Measurements from ENCODE around the gene ZFAND3.
"Not testable (repeated sequence)": the region's sequence is repeated elsewhere in the genome, so short reads cannot be mapped to it uniquely, and the experiment has no call there.

ZFAND3 gene

DNA sequence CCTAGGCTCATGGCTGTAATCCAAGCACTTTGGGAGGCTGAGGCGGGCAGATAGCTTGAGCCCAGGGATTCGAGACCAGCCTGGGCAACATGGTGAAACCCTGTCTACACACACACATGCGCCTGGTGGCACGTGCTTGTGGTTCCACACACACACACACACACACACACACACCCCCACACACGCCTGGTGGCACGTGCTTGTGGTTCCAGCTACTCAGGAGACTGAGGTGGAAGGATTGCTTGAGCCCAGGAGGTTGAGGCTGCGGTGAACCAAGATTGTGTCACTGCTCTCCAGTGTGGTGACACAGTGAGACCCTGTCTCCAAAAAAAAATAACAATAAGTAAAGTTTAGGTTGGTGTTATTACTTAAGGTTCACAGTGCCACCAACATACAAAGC is 165.8 kb downstream of the ZFAND3 start:
- TF ChIP-seq ZFX (IDR thresholded peaks at IDR 0.05; ENCODE audit: borderline replicate concordance) = no peak
- TF ChIP-seq, protein P1, sequence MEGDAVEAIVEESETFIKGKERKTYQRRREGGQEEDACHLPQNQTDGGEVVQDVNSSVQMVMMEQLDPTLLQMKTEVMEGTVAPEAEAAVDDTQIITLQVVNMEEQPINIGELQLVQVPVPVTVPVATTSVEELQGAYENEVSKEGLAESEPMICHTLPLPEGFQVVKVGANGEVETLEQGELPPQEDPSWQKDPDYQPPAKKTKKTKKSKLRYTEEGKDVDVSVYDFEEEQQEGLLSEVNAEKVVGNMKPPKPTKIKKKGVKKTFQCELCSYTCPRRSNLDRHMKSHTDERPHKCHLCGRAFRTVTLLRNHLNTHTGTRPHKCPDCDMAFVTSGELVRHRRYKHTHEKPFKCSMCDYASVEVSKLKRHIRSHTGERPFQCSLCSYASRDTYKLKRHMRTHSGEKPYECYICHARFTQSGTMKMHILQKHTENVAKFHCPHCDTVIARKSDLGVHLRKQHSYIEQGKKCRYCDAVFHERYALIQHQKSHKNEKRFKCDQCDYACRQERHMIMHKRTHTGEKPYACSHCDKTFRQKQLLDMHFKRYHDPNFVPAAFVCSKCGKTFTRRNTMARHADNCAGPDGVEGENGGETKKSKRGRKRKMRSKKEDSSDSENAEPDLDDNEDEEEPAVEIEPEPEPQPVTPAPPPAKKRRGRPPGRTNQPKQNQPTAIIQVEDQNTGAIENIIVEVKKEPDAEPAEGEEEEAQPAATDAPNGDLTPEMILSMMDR (IDR thresholded peaks at IDR 0.05) = no peak
- no peak overlapping the region for H3K27ac ChIP-seq

DNA sequence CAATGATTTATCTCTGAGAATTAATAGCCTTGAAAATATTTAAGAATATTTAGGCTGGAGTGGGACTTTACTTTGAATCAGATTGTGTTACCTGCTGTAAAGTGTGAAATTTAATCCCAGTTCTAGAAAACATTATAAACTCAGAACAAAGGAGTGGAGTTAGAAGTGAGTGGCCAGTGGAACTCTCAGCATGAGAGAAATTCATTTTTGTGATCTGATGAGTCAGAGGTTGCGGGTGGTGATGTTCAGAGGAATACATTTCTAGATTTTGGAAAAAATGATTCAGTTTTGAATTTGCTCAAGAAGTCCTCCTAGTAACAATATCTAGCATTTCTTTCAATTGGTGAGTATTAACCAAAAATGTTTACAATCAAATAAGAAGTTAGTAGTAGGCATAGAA is 167.5 kb downstream of the ZFAND3 start:
- no peak overlapping the region for H3K27ac ChIP-seq

DNA sequence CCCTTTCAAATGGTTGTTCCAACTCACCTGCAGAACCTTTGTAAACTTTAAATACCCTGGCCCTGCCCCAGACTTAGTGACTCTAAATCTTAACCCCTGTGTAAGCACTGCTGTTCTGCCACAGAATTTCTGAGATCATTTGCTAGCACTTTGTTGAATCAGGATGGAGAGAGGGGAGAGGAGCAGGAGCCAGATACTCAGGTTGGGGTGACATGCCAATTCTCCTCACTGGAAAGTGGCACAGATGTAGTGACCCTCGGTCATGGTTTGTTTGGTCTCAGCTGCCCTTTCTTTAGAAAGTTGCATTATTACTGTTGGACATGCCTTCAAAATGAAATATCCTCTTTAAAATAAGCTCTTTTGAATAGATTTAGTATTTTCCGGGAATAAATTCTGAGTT is 168.0 kb downstream of the ZFAND3 start:
- no peak for TF ChIP-seq ZFX (IDR thresholded peaks at IDR 0.05; ENCODE audit: borderline replicate concordance)
- TF ChIP-seq, protein P1 (IDR thresholded peaks at IDR 0.05) = no peak
- no peak overlapping the region for H3K27ac ChIP-seq

More for the DNA sequence above, 167.5 kb downstream of the ZFAND3 start:
- TF ChIP-seq, protein P1 (IDR thresholded peaks at IDR 0.05) = no peak
- no peak for TF ChIP-seq ZFX (IDR thresholded peaks at IDR 0.05; ENCODE audit: borderline replicate concordance)

DNA sequence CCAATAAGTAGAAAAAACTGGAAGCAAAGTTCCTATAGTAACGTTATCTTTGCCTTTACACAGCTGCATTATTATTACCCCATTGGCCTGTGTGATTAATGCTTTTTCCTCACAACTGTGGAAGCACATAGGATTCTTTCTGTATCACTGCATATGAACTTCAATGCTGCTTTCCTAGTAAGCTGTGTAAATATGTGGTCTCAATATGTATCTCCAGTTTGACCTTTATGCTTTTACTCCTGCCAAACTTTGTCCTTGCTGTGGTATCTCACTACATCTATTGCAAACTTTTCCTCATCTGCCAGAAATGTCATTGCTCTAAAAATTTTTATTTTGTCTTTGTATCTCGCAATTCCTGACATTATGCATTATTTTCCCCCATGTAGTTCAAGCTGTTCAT is 168.6 kb downstream of the ZFAND3 start:
- TF ChIP-seq, protein P1 (IDR thresholded peaks at IDR 0.05) = no peak
- no peak for TF ChIP-seq ZFX (IDR thresholded peaks at IDR 0.05; ENCODE audit: borderline replicate concordance)
- no peak overlapping the region for H3K27ac ChIP-seq

DNA sequence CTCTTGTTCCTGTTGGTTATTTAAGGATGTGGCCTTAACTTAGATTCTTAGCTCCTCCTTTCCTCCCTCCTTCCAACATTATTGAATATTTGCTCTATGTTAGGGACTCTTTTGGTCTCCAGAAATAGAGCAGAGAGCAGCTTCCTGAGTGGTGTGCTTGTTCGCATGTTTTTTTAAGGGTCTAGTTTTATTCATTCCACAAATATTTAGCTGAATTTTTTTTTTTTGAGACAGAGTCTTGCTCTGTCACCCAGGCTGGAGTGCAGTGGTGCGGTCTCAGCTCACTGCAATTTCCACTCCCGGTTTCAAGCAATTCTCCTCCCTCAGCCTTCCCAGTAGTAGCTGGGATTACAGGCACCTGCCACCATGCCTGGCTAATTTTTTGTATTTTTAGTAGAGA is 169.2 kb downstream of the ZFAND3 start:
- no peak overlapping the region for H3K27ac ChIP-seq
- TF ChIP-seq ZFX (IDR thresholded peaks at IDR 0.05; ENCODE audit: borderline replicate concordance) = no peak
- TF ChIP-seq, protein P1 (IDR thresholded peaks at IDR 0.05) = no peak

DNA sequence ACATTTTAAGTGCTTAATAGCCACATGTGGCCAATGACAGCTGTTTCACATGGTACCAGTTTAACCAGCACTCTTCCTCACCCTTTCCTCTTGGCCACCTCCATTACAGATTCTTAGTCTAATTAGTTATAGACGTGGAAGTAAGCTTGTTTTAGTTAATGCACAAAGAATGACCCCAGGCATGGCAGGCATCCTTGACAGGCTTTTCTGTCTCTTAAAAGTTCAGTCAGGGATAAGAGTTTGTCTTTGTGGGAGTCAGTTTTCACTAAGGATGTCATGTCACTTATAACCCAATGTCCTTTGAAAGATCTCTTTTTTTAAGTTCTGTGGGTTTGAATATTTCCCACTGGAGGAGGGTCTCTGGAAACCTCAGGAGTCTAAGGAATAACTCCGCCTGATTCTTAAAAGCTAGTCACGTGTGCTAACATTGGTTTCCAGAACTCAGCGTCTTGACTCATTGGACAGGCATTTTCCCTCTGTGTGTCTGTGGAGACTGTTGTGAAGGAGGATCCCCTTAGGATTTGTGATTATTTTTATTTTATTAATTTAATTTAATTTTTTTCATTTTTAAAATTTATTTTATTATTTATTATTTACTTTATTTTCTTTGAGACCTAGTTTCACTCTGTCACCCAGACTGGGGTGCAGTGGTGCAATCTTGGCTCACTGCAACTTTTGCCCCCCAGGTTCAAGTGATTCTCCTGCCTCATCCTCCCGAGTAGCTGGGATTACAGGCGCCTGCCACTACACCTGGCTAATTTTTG is 171.4 kb downstream of the ZFAND3 start:
- TF ChIP-seq ZFX (IDR thresholded peaks at IDR 0.05; ENCODE audit: borderline replicate concordance) = no peak
- TF ChIP-seq, protein P1 (IDR thresholded peaks at IDR 0.05) = no peak
- no peak overlapping the region for H3K27ac ChIP-seq

DNA sequence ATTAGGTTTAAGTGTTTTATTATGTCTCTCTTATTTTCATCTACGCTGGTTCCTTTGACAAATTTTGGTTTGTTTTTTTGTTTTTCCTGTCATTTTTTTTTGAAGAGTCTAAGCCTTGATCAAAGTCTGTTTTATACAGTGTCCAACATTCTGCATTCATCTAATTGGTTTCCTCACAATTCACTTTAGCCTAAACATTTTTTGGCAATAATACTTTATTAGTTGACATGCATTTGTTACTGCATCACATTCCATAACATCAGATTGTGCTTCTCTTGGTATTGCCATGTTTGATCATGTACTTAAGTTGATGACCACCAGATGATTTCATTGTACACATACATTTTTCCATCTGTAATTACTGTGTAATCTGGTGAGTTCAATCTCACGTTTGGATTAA is 173.2 kb downstream of the ZFAND3 start:
- no peak overlapping the region for H3K27ac ChIP-seq
- no peak for TF ChIP-seq ZFX (IDR thresholded peaks at IDR 0.05; ENCODE audit: borderline replicate concordance)
- TF ChIP-seq, protein P1 (IDR thresholded peaks at IDR 0.05) = no peak

DNA sequence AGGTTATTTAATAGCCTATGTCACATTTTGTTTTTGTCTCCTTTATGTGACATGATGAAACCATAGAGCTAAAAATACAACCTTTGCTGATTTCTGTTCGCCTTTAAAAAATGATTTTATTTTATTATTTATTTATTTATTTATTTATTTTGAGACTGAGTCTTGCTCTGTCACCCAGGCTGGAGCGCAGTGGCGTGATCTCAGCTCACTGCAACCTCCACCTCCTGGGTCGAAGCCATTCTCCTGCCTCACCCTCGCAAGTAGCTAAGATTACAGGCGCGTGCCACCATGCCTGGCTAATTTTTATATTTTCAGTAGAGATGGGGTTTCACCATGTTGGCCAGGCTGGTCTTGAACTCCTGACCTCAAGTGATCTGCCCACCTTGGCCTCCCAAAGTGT is 173.7 kb downstream of the ZFAND3 start:
- not testable (repeated sequence) for H3K27ac ChIP-seq
